Right ventricle myocardium superior (tissue), 1 donor: ENCODE data around the gene LMCD1. TPM values are rescaled to one million over a fixed set of nuclear protein-coding genes. Genes with fewer than 3 reads are reported as not detected.

Source experiments
- ATAC-seq: fragments of 200-7000 bp; cut with Tn5 transposase; one replicate; pipeline ENCODE4 v1.9.1; 2020; ENCODE audit warnings: mild to moderate bottlenecking; ENCODE audit not compliant: poor library complexity
- DNase-seq: peaks from one replicate; pipeline ENCODE4 v3.0.0-alpha.2; 2020
- intact Hi-C: fragments of 100-400 bp; cut with DNase I; formaldehyde crosslinking; loops from one replicate; pipeline ENCODE4 v1.11.2; 2022
- total RNA-seq: library from RNA; stranded (reverse); fragmentation: NEBNext Ultra II Directional; extraction: Animal tissue kit (Norgen Biotek cat#: 25700); gene quantifications from one replicate; pipeline ENCODE4 v1.2.1, GENCODE V29; 2021
- donor health status: DM: no; HTN: yes; CAD: no; lungs with severe emphysema.

LMCD1 gene
- total RNA-seq, 1 donor from 2014 or later, result 49.6 TPM

DNA sequence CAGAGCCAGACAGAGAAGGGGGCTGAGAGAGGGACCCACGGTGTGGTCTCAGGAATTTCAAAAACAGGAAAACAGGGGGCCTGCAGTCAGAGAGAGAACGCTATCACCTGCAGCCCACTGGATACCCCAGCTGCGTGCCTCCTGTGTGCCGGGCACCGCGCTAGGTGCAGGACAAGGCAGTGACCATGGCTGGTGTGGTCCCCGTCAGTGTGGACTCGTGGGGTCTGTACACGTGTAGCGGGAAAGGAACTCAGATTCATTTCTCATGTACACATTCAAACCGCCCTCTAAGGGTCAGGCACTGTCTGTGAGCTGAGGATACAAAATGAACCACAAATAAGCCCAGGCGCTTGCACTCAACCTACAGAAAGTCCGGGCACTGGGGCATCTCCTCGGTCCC lies 122.1 kb downstream of the LMCD1 start:
- intact Hi-C loops, result loop anchor here (5.0 kb wide), 1 partner anchor 181 kb away; no protein-coding TSS in a partner anchor
- ATAC-seq (no peak), DNase-seq (no peak)

Other genes with a start within 250 kb of the LMCD1 start
- gene SSUH2, start 143.0 kb downstream of the LMCD1 start, total RNA-seq, result 1.00 TPM
- 27.5 TPM for gene CAV3, start 232.0 kb downstream of the LMCD1 start, total RNA-seq